ENCODE measurements around the gene PLPP3. TPM values are rescaled to one million over a fixed set of nuclear protein-coding genes. Genes with fewer than 3 reads are reported as not detected.
"Not testable (repeated sequence)": the region's sequence is repeated elsewhere in the genome, so short reads cannot be mapped to it uniquely, and the experiment has no call there.

Gene PLPP3
- polyA plus RNA-seq (ENCODE audit: insufficient read length), result 91.7 TPM
- long read RNA-seq, donor 1, transcript PLPP3-202 (2 exons, 2,039 nt), result major isoform, 23 of 72 reads
- long read RNA-seq, donor 1, transcript PLPP3-201 (6 exons, 3,292 nt), result minor isoform, 21 of 72 reads
- long read RNA-seq, donor 1, partial matches to known transcripts, result 28 of 72 reads
- long read RNA-seq, donor 1, other reads (novel, unspliced or antisense), result 0 of 72 reads
- long read RNA-seq, donor 2, transcript PLPP3-201 (6 exons, 3,292 nt), result major isoform, 21 of 36 reads
- long read RNA-seq, donor 2, transcript PLPP3-202 (2 exons, 2,039 nt), result minor isoform, 5 of 36 reads
- long read RNA-seq, donor 2, partial matches to known transcripts, result 5 of 36 reads
- long read RNA-seq, donor 2, other reads (novel, unspliced or antisense), result 5 of 36 reads
- long read RNA-seq, donor 3, transcript PLPP3-201 (6 exons, 3,292 nt), result major isoform, 13 of 17 reads
- long read RNA-seq, donor 3, partial matches to known transcripts, result 0 of 17 reads
- long read RNA-seq, donor 3, other reads (novel, unspliced or antisense), result 0 of 17 reads
- long read RNA-seq, donor 4, partial matches to known transcripts, result 0 of 3 reads
- long read RNA-seq, donor 4, other reads (novel, unspliced or antisense), result 0 of 3 reads
- long read RNA-seq, donor 5, transcript PLPP3-201 (6 exons, 3,292 nt), result major isoform, 39 of 43 reads
- long read RNA-seq, donor 5, partial matches to known transcripts, result 0 of 43 reads
- long read RNA-seq, donor 5, other reads (novel, unspliced or antisense), result 0 of 43 reads
- long read RNA-seq, donor 6, transcript PLPP3-201 (6 exons, 3,292 nt), result major isoform, 14 of 30 reads
- long read RNA-seq, donor 6, transcript PLPP3-202 (2 exons, 2,039 nt), result minor isoform, 10 of 30 reads
- long read RNA-seq, donor 6, partial matches to known transcripts, result 6 of 30 reads
- long read RNA-seq, donor 6, other reads (novel, unspliced or antisense), result 0 of 30 reads
- long read RNA-seq, donor 7, transcript PLPP3-202 (2 exons, 2,039 nt), result minor isoform, 9 of 55 reads
- long read RNA-seq, donor 7, transcript PLPP3-201 (6 exons, 3,292 nt), result major isoform, 41 of 55 reads
- long read RNA-seq, donor 7, partial matches to known transcripts, result 5 of 55 reads
- long read RNA-seq, donor 7, other reads (novel, unspliced or antisense), result 0 of 55 reads
- long read RNA-seq, donor 8, transcript PLPP3-201 (6 exons, 3,292 nt), result major isoform, 13 of 23 reads
- long read RNA-seq, donor 8, transcript PLPP3-202 (2 exons, 2,039 nt), result minor isoform, 5 of 23 reads
- long read RNA-seq, donor 8, partial matches to known transcripts, result 0 of 23 reads
- long read RNA-seq, donor 8, other reads (novel, unspliced or antisense), result 5 of 23 reads

- DNase-seq, result peak; percentile 92
Observed at GRCh38 chr1:56578963-56579875, at the start of gene PLPP3. Gene PLPP3 (minus strand): TSS chr1:56579563. CDS start chr1:56579016, 547 bp downstream.

DNA sequence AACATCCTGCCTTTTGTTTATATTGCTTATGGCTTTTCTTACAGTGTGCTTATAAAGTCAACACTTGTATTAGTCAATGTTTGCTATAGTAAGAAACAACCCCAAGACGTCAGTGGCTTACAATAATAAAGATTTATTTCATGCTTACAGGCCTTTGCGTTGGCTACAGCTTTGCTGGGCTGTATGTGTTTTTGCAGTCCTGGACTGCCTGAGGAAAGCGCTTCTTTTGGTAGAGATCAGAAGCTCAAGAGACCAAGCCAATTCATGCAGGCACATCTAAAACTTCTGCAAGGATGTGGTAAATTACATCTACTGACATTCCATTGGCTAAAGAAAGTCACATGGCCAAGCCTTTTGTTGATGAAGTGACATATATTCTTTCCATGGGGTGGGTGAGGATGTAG, 48.3 kb upstream of the PLPP3 start:
- DNase-seq, result no peak

- no peak for DNase-seq
Observed at GRCh38 chr1:56627019-56627635, 47.8 kb upstream of the PLPP3 start.

- no peak for DNase-seq
Observed at GRCh38 chr1:56626546-56626945, 47.2 kb upstream of the PLPP3 start.

GRCh38 chr1:56625819-56626440, 46.6 kb upstream of the PLPP3 start:
- DNase-seq, result no peak

GRCh38 chr1:56617141-56617540, 37.8 kb upstream of the PLPP3 start:
- no peak for DNase-seq

GRCh38 chr1:56610770-56611169, 31.4 kb upstream of the PLPP3 start:
- DNase-seq, result not testable (repeated sequence)

DNA sequence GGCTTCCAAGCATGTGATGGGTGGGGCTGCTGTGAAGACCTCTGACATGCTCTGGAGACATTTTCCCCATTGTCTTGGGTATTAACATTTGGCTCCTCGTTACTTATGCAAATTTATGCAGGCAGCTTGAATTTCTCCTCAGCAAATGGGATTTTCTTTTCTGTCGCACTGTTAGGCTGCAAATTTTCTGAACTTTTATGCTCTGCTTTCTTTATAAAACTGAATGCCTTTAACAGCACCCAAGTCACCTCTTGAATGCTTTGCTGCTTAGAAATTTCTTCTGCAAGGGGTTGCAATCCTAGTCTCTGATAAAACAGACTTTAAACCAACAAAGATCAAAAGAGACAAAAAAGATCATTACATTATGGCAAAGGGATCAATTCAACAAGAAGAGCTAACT, 30.7 kb upstream of the PLPP3 start:
- not testable (repeated sequence) for DNase-seq

- not testable (repeated sequence) for DNase-seq
Observed at GRCh38 chr1:56595397-56596191, 16.2 kb upstream of the PLPP3 start.

- DNase-seq, result no peak
Observed at GRCh38 chr1:56591909-56592308, 12.5 kb upstream of the PLPP3 start.

DNA sequence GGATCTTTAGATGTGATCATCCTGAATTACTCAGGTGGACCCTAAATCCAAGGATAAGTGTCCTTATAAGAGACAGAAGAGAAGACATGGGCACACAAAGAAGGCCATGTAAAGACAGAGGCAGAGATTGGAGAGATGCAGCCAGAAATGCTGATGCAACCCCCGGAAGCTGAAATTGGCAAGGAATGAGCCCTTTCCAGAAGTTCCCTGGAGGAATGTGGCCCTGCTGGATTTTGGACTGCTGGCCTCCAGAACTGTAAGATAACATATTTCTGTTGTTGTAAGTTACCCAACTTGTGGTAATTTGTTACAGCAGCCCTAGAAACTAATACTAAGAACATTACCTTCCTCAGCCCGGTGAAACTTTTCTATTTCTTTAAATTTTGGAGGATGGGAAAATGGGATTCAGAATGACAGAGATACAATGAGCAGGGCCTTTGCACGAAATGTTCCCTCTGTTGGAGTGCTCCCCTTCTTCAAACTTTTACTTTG, 11.2 kb upstream of the PLPP3 start:
- no peak for DNase-seq

GRCh38 chr1:56589369-56589768, 10.0 kb upstream of the PLPP3 start:
- DNase-seq, result no peak

DNA sequence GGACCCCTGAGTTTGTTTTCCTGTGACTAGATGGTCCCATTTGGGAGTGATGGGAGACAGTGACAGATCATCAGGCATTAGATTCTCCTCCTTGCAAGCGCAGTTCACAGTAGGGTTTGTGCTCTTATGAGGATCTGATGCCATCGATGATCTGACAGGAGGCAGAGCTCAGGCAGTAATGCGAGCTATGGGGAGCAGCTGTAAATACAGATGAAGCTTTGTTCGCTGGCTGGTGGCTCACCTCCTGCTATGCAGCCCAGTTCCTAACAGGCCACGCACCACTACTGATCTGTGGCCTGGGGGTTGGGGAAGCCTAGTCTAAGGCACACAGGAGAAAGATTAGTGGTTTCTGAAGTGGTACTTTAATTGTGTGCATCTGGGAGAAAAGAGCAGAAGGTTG, 7.1 kb upstream of the PLPP3 start:
- DNase-seq, result no peak

DNA sequence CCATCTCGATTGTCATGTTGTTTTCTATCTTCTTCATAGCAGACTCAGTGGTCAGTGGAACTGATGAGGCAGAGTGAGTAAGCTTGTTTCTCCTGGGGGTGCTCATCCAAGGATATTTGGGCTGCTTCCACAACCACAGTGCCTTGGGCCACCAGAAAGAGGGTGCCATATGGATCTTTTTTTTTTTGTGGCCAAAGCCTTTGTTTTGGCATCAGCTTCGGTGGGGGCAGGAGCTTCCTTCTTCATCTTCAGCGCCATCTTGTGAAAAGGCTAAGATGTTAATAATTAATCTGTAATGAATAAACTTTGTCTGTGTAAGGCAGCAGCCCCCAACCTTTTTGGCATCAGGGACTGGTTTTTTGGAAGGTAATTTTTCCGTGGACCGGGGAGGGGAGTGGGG, 6.6 kb upstream of the PLPP3 start:
- no peak for DNase-seq

DNA sequence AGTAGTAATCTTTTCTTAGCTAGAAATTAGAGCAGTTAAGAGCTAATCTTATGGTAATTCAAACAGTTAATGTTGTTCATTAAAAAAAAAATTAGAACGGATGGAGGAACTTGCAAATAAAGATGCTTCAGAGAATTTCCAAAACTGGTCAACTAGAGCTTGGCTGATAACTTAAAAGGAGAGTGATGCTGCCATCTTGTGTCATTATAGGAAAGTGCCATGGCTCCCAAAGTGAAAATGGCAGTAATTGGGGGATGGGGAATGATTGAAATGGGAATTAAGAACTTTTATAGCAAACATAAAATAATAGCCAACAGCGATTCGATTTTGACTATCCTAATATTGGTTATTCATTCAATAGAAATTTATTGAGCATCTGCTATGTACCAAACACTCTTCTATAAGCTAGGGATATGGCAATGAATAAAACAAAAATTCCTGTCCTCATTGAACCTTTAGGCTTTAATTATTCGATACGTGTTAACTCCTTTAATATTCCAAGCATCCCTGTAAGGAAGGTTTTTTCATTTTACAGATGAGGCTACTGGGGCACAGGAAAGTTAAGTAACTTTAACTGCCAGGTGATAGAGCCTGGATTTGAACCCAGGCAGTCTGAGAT, 5.7 kb upstream of the PLPP3 start:
- peak; percentile 70 for DNase-seq

DNA sequence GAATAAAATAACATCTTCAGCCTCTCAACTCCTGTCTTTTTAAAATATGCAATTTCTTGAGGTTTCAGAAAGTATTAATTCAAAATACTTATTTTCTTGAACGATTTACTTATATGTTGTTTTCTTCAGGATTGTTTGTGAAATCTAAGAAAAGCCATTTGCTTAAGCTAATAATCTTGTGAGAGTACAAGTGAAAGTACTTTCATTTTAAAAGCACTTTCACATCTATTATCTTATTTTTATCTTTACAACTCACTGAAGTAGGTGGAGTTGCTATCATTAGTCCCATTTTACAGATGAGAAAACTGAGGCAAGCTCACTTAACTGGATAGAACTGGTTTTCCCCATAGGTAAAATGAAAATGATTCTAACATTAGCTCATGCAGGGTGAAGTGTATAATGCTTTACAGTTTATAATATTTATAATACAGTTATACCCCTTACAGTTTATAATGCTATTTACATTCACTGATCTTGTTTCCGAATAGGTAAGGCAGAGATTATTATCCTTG, 4.7 kb upstream of the PLPP3 start:
- no peak for DNase-seq

GRCh38 chr1:56580771-56581170, 1.4 kb upstream of the PLPP3 start:
- no peak for DNase-seq
